GM21717 (cell line): Measurements from ENCODE around the gene RPH3AL.
"Not testable (repeated sequence)": the region's sequence is repeated elsewhere in the genome, so short reads cannot be mapped to it uniquely, and the experiment has no call there.

Experiments
- ATAC-seq: cut with Tn5 transposase; IDR thresholded peaks from one replicate; pipeline ENCODE4 v1.9.1; 2021; ENCODE audit warnings: mild to moderate bottlenecking, moderate library complexity; ENCODE audit not compliant: unreplicated experiment

The RPH3AL gene

GRCh38 chr17:183021-183420, 169.6 kb downstream of the RPH3AL start:
- ATAC-seq, result no peak

- ATAC-seq, result no peak
These were observed 170.4 kb downstream of the RPH3AL start for GRCh38 chr17:182050-182751.

GRCh38 chr17:181245-182049, 171.2 kb downstream of the RPH3AL start, which contains the start of gene DOC2B:
Gene DOC2B, minus strand, starts transcription at chr17:181650. Its CDS starts 171 bp downstream, at chr17:181479.
- ATAC-seq, result no peak

- no peak for ATAC-seq
These were observed 172.0 kb downstream of the RPH3AL start for GRCh38 chr17:180381-181244.

- no peak for ATAC-seq
These were observed 172.7 kb downstream of the RPH3AL start for GRCh38 chr17:179781-180380.

- ATAC-seq, result no peak
These were observed 173.6 kb downstream of the RPH3AL start for GRCh38 chr17:179066-179432.

- ATAC-seq, result no peak
These were observed 174.1 kb downstream of the RPH3AL start for GRCh38 chr17:178292-179065.

GRCh38 chr17:177762-178161, 174.8 kb downstream of the RPH3AL start:
- no peak for ATAC-seq

GRCh38 chr17:177155-177554, 175.5 kb downstream of the RPH3AL start:
- no peak for ATAC-seq

- ATAC-seq, result no peak
These were observed 179.3 kb downstream of the RPH3AL start for GRCh38 chr17:173166-173911.

GRCh38 chr17:172401-172800, 180.2 kb downstream of the RPH3AL start:
- no peak for ATAC-seq

GRCh38 chr17:171871-172270, 180.7 kb downstream of the RPH3AL start:
- no peak for ATAC-seq

GRCh38 chr17:170130-170670, 182.4 kb downstream of the RPH3AL start:
- ATAC-seq, result no peak

- ATAC-seq, result not testable (repeated sequence)
These were observed 184.0 kb downstream of the RPH3AL start for GRCh38 chr17:168614-169013.

GRCh38 chr17:165939-166338, 186.7 kb downstream of the RPH3AL start:
- ATAC-seq, result no peak

- ATAC-seq, result no peak
These were observed 188.0 kb downstream of the RPH3AL start for GRCh38 chr17:164303-165235.

GRCh38 chr17:163514-164098, 189.0 kb downstream of the RPH3AL start:
- no peak for ATAC-seq

- ATAC-seq, result no peak
These were observed 189.9 kb downstream of the RPH3AL start for GRCh38 chr17:162689-163088.
